Measurements from ENCODE around the gene ENC1. TPM values are rescaled to one million over a fixed set of nuclear protein-coding genes. Genes with fewer than 3 reads are reported as not detected.

ENC1 gene
- total RNA-seq, 1 donor from 2014 or later, result 162 TPM

- H3K4me3 Mint-ChIP-seq (ENCODE audit: unreplicated experiment), result no peak overlapping the region
- no peak for DNase-seq (ENCODE audit: low spot score)
- peaks cover 11% of the 10 kb centered on the region for H3K4me1 Mint-ChIP-seq (ENCODE audit: unreplicated experiment)
- H3K27ac Mint-ChIP-seq (ENCODE audit: unreplicated experiment), result no peak overlapping the region
- no peaks in the 10 kb centered on the region for H3K27me3 Mint-ChIP-seq (ENCODE audit: unreplicated experiment)
- no peak for TF ChIP-seq CTCF (IDR thresholded peaks at IDR 0.05; ENCODE audit: unreplicated experiment)
- H3K36me3 Mint-ChIP-seq (ENCODE audit: low read depth, unreplicated experiment), result no peaks in the 10 kb centered on the region
- H3K9me3 Mint-ChIP-seq (ENCODE audit: unreplicated experiment), result no peaks in the 10 kb centered on the region
Observed at GRCh38 chr5:74649421-74649973, 9.0 kb upstream of the ENC1 start.

DNA sequence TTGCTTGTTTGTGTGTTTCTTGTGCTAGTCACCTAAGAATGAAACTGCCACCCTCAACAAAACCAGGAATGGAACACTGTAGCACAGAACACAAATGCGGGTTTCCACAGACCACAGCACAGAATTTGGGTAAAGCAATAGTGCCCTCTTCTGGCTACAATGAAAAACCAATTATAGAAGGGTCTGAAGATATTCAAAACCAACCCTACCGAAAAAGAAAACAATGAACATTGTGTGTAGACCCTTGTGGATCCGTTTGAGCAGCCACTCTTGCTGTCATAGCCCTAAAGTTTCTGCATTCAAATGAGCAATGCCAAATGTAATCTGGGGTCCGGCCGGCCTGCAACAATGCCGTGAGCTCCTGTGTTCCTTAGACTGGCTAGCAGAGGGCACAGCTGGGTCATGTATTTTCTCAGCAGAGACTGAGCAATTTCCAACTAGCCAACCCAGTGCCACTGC lies 8.3 kb upstream of the ENC1 start:
- peaks cover 11% of the 10 kb centered on the region for H3K4me1 Mint-ChIP-seq (ENCODE audit: unreplicated experiment)
- no peak overlapping the region for H3K27ac Mint-ChIP-seq (ENCODE audit: unreplicated experiment)
- no peaks in the 10 kb centered on the region for H3K36me3 Mint-ChIP-seq (ENCODE audit: low read depth, unreplicated experiment)
- TF ChIP-seq CTCF (IDR thresholded peaks at IDR 0.05; ENCODE audit: unreplicated experiment), result peak; percentile 73
- H3K9me3 Mint-ChIP-seq (ENCODE audit: unreplicated experiment), result no peaks in the 10 kb centered on the region
- H3K4me3 Mint-ChIP-seq (ENCODE audit: unreplicated experiment), result no peak overlapping the region
- DNase-seq (ENCODE audit: low spot score), result no peak
- H3K27me3 Mint-ChIP-seq (ENCODE audit: unreplicated experiment), result no peaks in the 10 kb centered on the region

GRCh38 chr5:74647096-74647495 lies 6.6 kb upstream of the ENC1 start:
- Mint-ChIP-seq H3K9me3 (ENCODE audit: unreplicated experiment) (no peaks in the 10 kb centered on the region), H3K36me3 (ENCODE audit: low read depth, unreplicated experiment) (no peaks in the 10 kb centered on the region), H3K4me1 (ENCODE audit: unreplicated experiment) (peaks cover 28% of the 10 kb centered on the region), H3K4me3 (ENCODE audit: unreplicated experiment) (no peak overlapping the region), H3K27ac (ENCODE audit: unreplicated experiment) (no peak overlapping the region), H3K27me3 (ENCODE audit: unreplicated experiment) (no peaks in the 10 kb centered on the region)
- DNase-seq (ENCODE audit: low spot score), result no peak
- no peak for TF ChIP-seq CTCF (IDR thresholded peaks at IDR 0.05; ENCODE audit: unreplicated experiment)

DNA sequence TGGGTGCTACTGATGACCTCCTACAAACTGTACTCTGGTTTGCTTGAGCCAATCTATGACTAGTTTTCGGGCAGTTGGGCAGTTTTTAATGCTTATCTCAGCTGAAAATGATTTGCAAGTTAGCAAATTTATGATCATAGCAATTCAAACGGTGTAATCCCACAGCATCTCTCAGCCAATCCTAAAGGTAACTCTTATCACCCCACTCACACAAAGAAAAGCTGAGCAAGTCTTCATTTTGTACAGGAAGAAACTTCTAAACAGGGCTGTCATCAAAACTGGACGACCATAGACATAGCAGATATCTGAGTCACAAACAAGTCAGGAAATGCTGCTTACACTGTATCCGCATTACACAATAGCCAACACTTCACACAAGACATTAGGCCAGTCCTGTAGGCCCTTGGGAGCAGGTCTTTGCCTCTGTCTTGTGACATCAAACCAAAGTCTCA lies 2.6 kb upstream of the ENC1 start:
- Mint-ChIP-seq H3K27ac (ENCODE audit: unreplicated experiment) (peak overlapping the region; percentile 93), H3K36me3 (ENCODE audit: low read depth, unreplicated experiment) (peaks cover 12% of the 10 kb centered on the region), H3K27me3 (ENCODE audit: unreplicated experiment) (peaks cover 4% of the 10 kb centered on the region), H3K4me1 (ENCODE audit: unreplicated experiment) (peaks cover 45% of the 10 kb centered on the region), H3K9me3 (ENCODE audit: unreplicated experiment) (no peaks in the 10 kb centered on the region), H3K4me3 (ENCODE audit: unreplicated experiment) (no peak overlapping the region)
- DNase-seq (ENCODE audit: low spot score), result no peak
- TF ChIP-seq CTCF (IDR thresholded peaks at IDR 0.05; ENCODE audit: unreplicated experiment), result no peak

DNA sequence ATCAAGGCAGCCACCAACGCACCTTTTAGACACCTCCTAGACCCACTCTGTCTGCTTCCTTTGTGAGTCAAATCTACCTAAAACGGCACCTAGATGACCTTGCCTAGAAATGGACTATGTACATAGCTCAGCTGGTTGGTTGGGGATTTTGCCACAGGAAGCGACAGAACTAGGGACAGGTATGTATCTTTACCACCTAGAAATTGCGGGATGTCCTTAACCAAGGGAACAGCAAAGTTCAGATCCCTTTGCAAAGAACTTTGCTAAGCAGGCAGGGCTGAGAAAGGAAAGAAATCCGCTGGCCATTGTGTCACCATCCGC lies 2.0 kb upstream of the ENC1 start:
- H3K4me3 Mint-ChIP-seq (ENCODE audit: unreplicated experiment), result no peak overlapping the region
- H3K4me1 Mint-ChIP-seq (ENCODE audit: unreplicated experiment), result peaks cover 49% of the 10 kb centered on the region
- peaks cover 15% of the 10 kb centered on the region for H3K36me3 Mint-ChIP-seq (ENCODE audit: low read depth, unreplicated experiment)
- no peak for DNase-seq (ENCODE audit: low spot score)
- TF ChIP-seq CTCF (IDR thresholded peaks at IDR 0.05; ENCODE audit: unreplicated experiment), result no peak
- peak overlapping the region; percentile 93 for H3K27ac Mint-ChIP-seq (ENCODE audit: unreplicated experiment)
- H3K27me3 Mint-ChIP-seq (ENCODE audit: unreplicated experiment), result peaks cover 4% of the 10 kb centered on the region
- no peaks in the 10 kb centered on the region for H3K9me3 Mint-ChIP-seq (ENCODE audit: unreplicated experiment)

All from endothelial cell (in vitro differentiated cells).